Activated naive CD4-positive, alpha-beta T cell treated with anti-CD3 and anti-CD28 coated beads for 36 hours (primary cell): ENCODE results near the gene SOX8. TPM values are rescaled to one million over a fixed set of nuclear protein-coding genes. Genes with fewer than 3 reads are reported as not detected.

Experiments used
- CTCF ChIA-PET: fragments of 350-600 bp; sonication (Branson Sonifier 250); formaldehyde crosslinking; loops from one replicate; lab custom pipeline; 2021; ENCODE audit warnings: antibody characterized with exemption; lab: Charles Lee
- DNase-seq: peaks from one replicate; pipeline ENCODE4 v3.0.0-alpha.2; 2020
- H3K27ac Mint-ChIP-seq: one replicate; pipeline ENCODE4 v1.8.0; 2021; ENCODE audit warnings: mild to moderate bottlenecking, mixed read lengths
- H3K27me3 Mint-ChIP-seq: one replicate; pipeline ENCODE4 v1.8.0; 2021; ENCODE audit warnings: low read depth, mixed read lengths
- H3K36me3 Mint-ChIP-seq: one replicate; pipeline ENCODE4 v1.8.0; 2021; ENCODE audit warnings: low read depth, mixed read lengths
- H3K4me1 Mint-ChIP-seq: one replicate; pipeline ENCODE4 v1.8.0; 2021; ENCODE audit warnings: low read depth, mixed read lengths
- H3K4me3 Mint-ChIP-seq: one replicate; pipeline ENCODE4 v1.8.0; 2021; ENCODE audit warnings: mild to moderate bottlenecking, moderate library complexity, mixed read lengths
- H3K9me3 Mint-ChIP-seq: one replicate; pipeline ENCODE4 v1.8.0; 2021; ENCODE audit warnings: mixed read lengths
- intact Hi-C: fragments of 100-400 bp; cut with micrococcal nuclease; formaldehyde crosslinking; loops from one replicate; pipeline ENCODE4 v1.15.1; 2023
- total RNA-seq, 2 experiments: library from RNA; stranded (reverse); gene quantifications; one replicate each; pipeline ENCODE4 v1.2.3, GENCODE V29; 2021

The SOX8 gene
- total RNA-seq, 2 experiments from 2014 or later, result 0.74 to 1.0 TPM

- no peak overlapping the region for H3K4me3 Mint-ChIP-seq
- H3K4me1 Mint-ChIP-seq, result peaks cover 10% of the 10 kb centered on the region
- H3K36me3 Mint-ChIP-seq, result no peaks in the 10 kb centered on the region
- no peak overlapping the region for H3K27ac Mint-ChIP-seq
- DNase-seq, result no peak
- CTCF ChIA-PET, result no interaction called here
- intact Hi-C loops, result no loop called here
- peaks cover 3% of the 10 kb centered on the region for H3K27me3 Mint-ChIP-seq
- no peaks in the 10 kb centered on the region for H3K9me3 Mint-ChIP-seq
Observed at GRCh38 chr16:986411-986810, 4.8 kb downstream of the SOX8 start.

- Mint-ChIP-seq H3K9me3 (no peaks in the 10 kb centered on the region), H3K4me3 (no peak overlapping the region), H3K27me3 (peaks cover 3% of the 10 kb centered on the region), H3K36me3 (no peaks in the 10 kb centered on the region), H3K4me1 (peaks cover 10% of the 10 kb centered on the region), H3K27ac (no peak overlapping the region)
- intact Hi-C loops, result no loop called here
- DNase-seq, result no peak
- CTCF ChIA-PET, result no interaction called here
Observed at GRCh38 chr16:986925-987582, 5.5 kb downstream of the SOX8 start.

- intact Hi-C loops, result no loop called here
- Mint-ChIP-seq H3K4me1 (peaks cover 7% of the 10 kb centered on the region), H3K4me3 (no peak overlapping the region), H3K9me3 (no peaks in the 10 kb centered on the region), H3K27me3 (peaks cover under 1% of the 10 kb centered on the region), H3K27ac (no peak overlapping the region), H3K36me3 (no peaks in the 10 kb centered on the region)
- no peak for DNase-seq
- CTCF ChIA-PET, result no interaction called here
Observed at GRCh38 chr16:987906-988305, 6.3 kb downstream of the SOX8 start.

- CTCF ChIA-PET, result no interaction called here
- Mint-ChIP-seq H3K4me3 (no peak overlapping the region), H3K36me3 (no peaks in the 10 kb centered on the region), H3K9me3 (no peaks in the 10 kb centered on the region), H3K4me1 (peaks cover 7% of the 10 kb centered on the region), H3K27me3 (no peaks in the 10 kb centered on the region), H3K27ac (no peak overlapping the region)
- intact Hi-C loops, result no loop called here
- DNase-seq, result no peak
Observed at GRCh38 chr16:988471-989353, 7.1 kb downstream of the SOX8 start.

GRCh38 chr16:989354-989814, 7.8 kb downstream of the SOX8 start:
- Mint-ChIP-seq H3K4me1 (peaks cover 7% of the 10 kb centered on the region), H3K9me3 (no peaks in the 10 kb centered on the region), H3K27me3 (no peaks in the 10 kb centered on the region), H3K36me3 (no peaks in the 10 kb centered on the region), H3K4me3 (no peak overlapping the region), H3K27ac (no peak overlapping the region)
- DNase-seq, result no peak
- intact Hi-C loops, result no loop called here
- CTCF ChIA-PET, result no interaction called here

GRCh38 chr16:990516-991291, 9.1 kb downstream of the SOX8 start:
- intact Hi-C loops, result no loop called here
- Mint-ChIP-seq H3K9me3 (no peaks in the 10 kb centered on the region), H3K36me3 (no peaks in the 10 kb centered on the region), H3K4me3 (no peak overlapping the region), H3K27me3 (no peaks in the 10 kb centered on the region), H3K27ac (no peak overlapping the region), H3K4me1 (peaks cover 7% of the 10 kb centered on the region)
- CTCF ChIA-PET, result no interaction called here
- DNase-seq, result no peak

- intact Hi-C loops, result no loop called here
- peaks cover 5% of the 10 kb centered on the region for H3K4me1 Mint-ChIP-seq
- no peak for DNase-seq
- no peaks in the 10 kb centered on the region for H3K36me3 Mint-ChIP-seq
- no peaks in the 10 kb centered on the region for H3K9me3 Mint-ChIP-seq
- H3K27ac Mint-ChIP-seq, result no peak overlapping the region
- CTCF ChIA-PET, result no interaction called here
- H3K4me3 Mint-ChIP-seq, result no peak overlapping the region
- H3K27me3 Mint-ChIP-seq, result no peaks in the 10 kb centered on the region
Observed at GRCh38 chr16:991345-991744, 9.8 kb downstream of the SOX8 start.

GRCh38 chr16:991773-992172, 10.2 kb downstream of the SOX8 start:
- H3K9me3 Mint-ChIP-seq, result no peaks in the 10 kb centered on the region
- no peaks in the 10 kb centered on the region for H3K27me3 Mint-ChIP-seq
- H3K36me3 Mint-ChIP-seq, result no peaks in the 10 kb centered on the region
- CTCF ChIA-PET, result no interaction called here
- DNase-seq, result no peak
- H3K27ac Mint-ChIP-seq, result no peak overlapping the region
- peaks cover 8% of the 10 kb centered on the region for H3K4me1 Mint-ChIP-seq
- no peak overlapping the region for H3K4me3 Mint-ChIP-seq
- intact Hi-C loops, result no loop called here

- CTCF ChIA-PET, result no interaction called here
- H3K36me3 Mint-ChIP-seq, result no peaks in the 10 kb centered on the region
- intact Hi-C loops, result no loop called here
Observed at GRCh38 chr16:993731-994130, 12.2 kb downstream of the SOX8 start.

GRCh38 chr16:995087-995486, 13.5 kb downstream of the SOX8 start:
- Mint-ChIP-seq H3K27me3 (no peaks in the 10 kb centered on the region), H3K4me3 (no peak overlapping the region), H3K27ac (no peak overlapping the region), H3K36me3 (no peaks in the 10 kb centered on the region), H3K4me1 (peaks cover 32% of the 10 kb centered on the region), H3K9me3 (no peaks in the 10 kb centered on the region)
- intact Hi-C loops, result no loop called here
- CTCF ChIA-PET, result no interaction called here
- no peak for DNase-seq

More at GRCh38 chr16:993731-994130, 12.2 kb downstream of the SOX8 start:
- Mint-ChIP-seq H3K27ac (no peak overlapping the region), H3K4me1 (peaks cover 24% of the 10 kb centered on the region), H3K9me3 (no peaks in the 10 kb centered on the region), H3K27me3 (no peaks in the 10 kb centered on the region), H3K4me3 (no peak overlapping the region)
- DNase-seq, result no peak

- H3K4me1 Mint-ChIP-seq, result peaks cover 32% of the 10 kb centered on the region
- H3K9me3 Mint-ChIP-seq, result no peaks in the 10 kb centered on the region
- no peak overlapping the region for H3K27ac Mint-ChIP-seq
- H3K27me3 Mint-ChIP-seq, result no peaks in the 10 kb centered on the region
- no peak for DNase-seq
- no peaks in the 10 kb centered on the region for H3K36me3 Mint-ChIP-seq
- intact Hi-C loops, result no loop called here
- CTCF ChIA-PET, result interaction anchor here (1.0 kb wide), 1 partner anchor 14 kb away, joined by 3 read pairs; the partner anchor contains the start of gene SOX8
- no peak overlapping the region for H3K4me3 Mint-ChIP-seq
Observed at GRCh38 chr16:995783-996182, 14.2 kb downstream of the SOX8 start.

GRCh38 chr16:996681-997080, 15.1 kb downstream of the SOX8 start:
- CTCF ChIA-PET, result no interaction called here

More at GRCh38 chr16:996681-997080, 15.1 kb downstream of the SOX8 start:
- intact Hi-C loops, result loop anchor here (1.0 kb wide), 1 partner anchor 59 kb away; no protein-coding TSS in a partner anchor
- peak overlapping the region; percentile 57 for H3K27ac Mint-ChIP-seq
- no peaks in the 10 kb centered on the region for H3K27me3 Mint-ChIP-seq
- no peaks in the 10 kb centered on the region for H3K36me3 Mint-ChIP-seq
- H3K9me3 Mint-ChIP-seq, result peaks cover 1% of the 10 kb centered on the region
- H3K4me3 Mint-ChIP-seq, result no peak overlapping the region
- peak; percentile 32 for DNase-seq
- peaks cover 36% of the 10 kb centered on the region for H3K4me1 Mint-ChIP-seq
